Activated naive CD4-positive, alpha-beta T cell treated with anti-CD3 and anti-CD28 coated beads for 36 hours (primary cell): ENCODE measurements around the gene MYRFL. TPM values are rescaled to one million over a fixed set of nuclear protein-coding genes. Genes with fewer than 3 reads are reported as not detected.

ENCODE experiments used
- CTCF ChIA-PET: fragments of 350-600 bp; sonication (Branson Sonifier 250); formaldehyde crosslinking; loops from one replicate; lab custom pipeline; 2021; ENCODE audit warnings: antibody characterized with exemption; lab: Charles Lee
- DNase-seq: peaks from one replicate; pipeline ENCODE4 v3.0.0-alpha.2; 2020
- H3K27ac Mint-ChIP-seq: one replicate; pipeline ENCODE4 v1.8.0; 2021; ENCODE audit warnings: mild to moderate bottlenecking, mixed read lengths
- H3K27me3 Mint-ChIP-seq: one replicate; pipeline ENCODE4 v1.8.0; 2021; ENCODE audit warnings: low read depth, mixed read lengths
- H3K36me3 Mint-ChIP-seq: one replicate; pipeline ENCODE4 v1.8.0; 2021; ENCODE audit warnings: low read depth, mixed read lengths
- H3K4me1 Mint-ChIP-seq: one replicate; pipeline ENCODE4 v1.8.0; 2021; ENCODE audit warnings: low read depth, mixed read lengths
- H3K4me3 Mint-ChIP-seq: one replicate; pipeline ENCODE4 v1.8.0; 2021; ENCODE audit warnings: mild to moderate bottlenecking, moderate library complexity, mixed read lengths
- H3K9me3 Mint-ChIP-seq: one replicate; pipeline ENCODE4 v1.8.0; 2021; ENCODE audit warnings: mixed read lengths
- intact Hi-C: fragments of 100-400 bp; cut with micrococcal nuclease; formaldehyde crosslinking; loops from one replicate; pipeline ENCODE4 v1.15.1; 2023
- total RNA-seq, 2 experiments: library from RNA; stranded (reverse); gene quantifications; one replicate each; pipeline ENCODE4 v1.2.3, GENCODE V29; 2021

Gene MYRFL
- total RNA-seq, 2 experiments from 2014 or later, result not detected

GRCh38 chr12:69884386-69884785, 59.4 kb downstream of the MYRFL start:
- no peaks in the 10 kb centered on the region for H3K9me3 Mint-ChIP-seq

GRCh38 chr12:69885658-69886057, 60.6 kb downstream of the MYRFL start:
- no peaks in the 10 kb centered on the region for H3K27me3 Mint-ChIP-seq
- intact Hi-C loops, result no loop called here
- no peaks in the 10 kb centered on the region for H3K36me3 Mint-ChIP-seq

More at GRCh38 chr12:69884386-69884785, 59.4 kb downstream of the MYRFL start:
- Mint-ChIP-seq H3K4me1 (no peaks in the 10 kb centered on the region), H3K36me3 (no peaks in the 10 kb centered on the region), H3K27ac (no peak overlapping the region), H3K4me3 (no peak overlapping the region), H3K27me3 (peaks cover 2% of the 10 kb centered on the region)
- DNase-seq, result no peak
- CTCF ChIA-PET, result interaction anchor here (0.5 to 3.5 kb wide), 4 partner anchors 10 to 695 kb away, joined by 3 to 19 read pairs (median 3); no protein-coding TSS in a partner anchor
- intact Hi-C loops, result no loop called here

GRCh38 chr12:69886109-69886508, 61.1 kb downstream of the MYRFL start:
- no peaks in the 10 kb centered on the region for H3K4me1 Mint-ChIP-seq
- no peaks in the 10 kb centered on the region for H3K9me3 Mint-ChIP-seq
- H3K36me3 Mint-ChIP-seq, result no peaks in the 10 kb centered on the region
- intact Hi-C loops, result no loop called here
- DNase-seq, result no peak
- H3K4me3 Mint-ChIP-seq, result no peak overlapping the region
- H3K27ac Mint-ChIP-seq, result no peak overlapping the region
- CTCF ChIA-PET, result interaction anchor here (0.6 to 3.5 kb wide), 3 partner anchors 15 to 705 kb away, joined by 3 to 19 read pairs (median 9); no protein-coding TSS in a partner anchor
- H3K27me3 Mint-ChIP-seq, result no peaks in the 10 kb centered on the region

More at GRCh38 chr12:69885658-69886057, 60.6 kb downstream of the MYRFL start:
- Mint-ChIP-seq H3K9me3 (no peaks in the 10 kb centered on the region), H3K4me3 (no peak overlapping the region), H3K27ac (no peak overlapping the region), H3K4me1 (no peaks in the 10 kb centered on the region)
- DNase-seq, result no peak
- CTCF ChIA-PET, result interaction anchor here (0.6 to 3.5 kb wide), 3 partner anchors 16 to 705 kb away, joined by 3 to 19 read pairs (median 9); no protein-coding TSS in a partner anchor

- CTCF ChIA-PET, result interaction anchor here (1.1 to 3.5 kb wide), 2 partner anchors 15 to 690 kb away, joined by 3 to 19 read pairs; no protein-coding TSS in a partner anchor
- no peaks in the 10 kb centered on the region for H3K9me3 Mint-ChIP-seq
- no peaks in the 10 kb centered on the region for H3K4me1 Mint-ChIP-seq
- H3K4me3 Mint-ChIP-seq, result no peak overlapping the region
- no peak overlapping the region for H3K27ac Mint-ChIP-seq
- no peaks in the 10 kb centered on the region for H3K36me3 Mint-ChIP-seq
- H3K27me3 Mint-ChIP-seq, result no peaks in the 10 kb centered on the region
- intact Hi-C loops, result no loop called here
- DNase-seq, result no peak
Observed at GRCh38 chr12:69886715-69887114, 61.7 kb downstream of the MYRFL start.

- intact Hi-C loops, result no loop called here
- no peak for DNase-seq
- no peak overlapping the region for H3K27ac Mint-ChIP-seq
- CTCF ChIA-PET, result interaction anchor here (0.7 kb wide), 1 partner anchor 9 kb away, joined by 3 read pairs; no protein-coding TSS in a partner anchor
- H3K27me3 Mint-ChIP-seq, result no peaks in the 10 kb centered on the region
- no peaks in the 10 kb centered on the region for H3K4me1 Mint-ChIP-seq
- H3K36me3 Mint-ChIP-seq, result no peaks in the 10 kb centered on the region
- no peaks in the 10 kb centered on the region for H3K9me3 Mint-ChIP-seq
- no peak overlapping the region for H3K4me3 Mint-ChIP-seq
Observed at GRCh38 chr12:69888901-69889300, 63.9 kb downstream of the MYRFL start.

- no peaks in the 10 kb centered on the region for H3K9me3 Mint-ChIP-seq
- CTCF ChIA-PET, result interaction anchor here (0.8 to 5.2 kb wide), 3 partner anchors 9 to 16 kb away, joined by 3 to 27 read pairs (median 3); no protein-coding TSS in a partner anchor
- no peaks in the 10 kb centered on the region for H3K27me3 Mint-ChIP-seq
- no peaks in the 10 kb centered on the region for H3K4me1 Mint-ChIP-seq
- H3K36me3 Mint-ChIP-seq, result no peaks in the 10 kb centered on the region
- no peak overlapping the region for H3K27ac Mint-ChIP-seq
- no peak overlapping the region for H3K4me3 Mint-ChIP-seq
- intact Hi-C loops, result no loop called here
- DNase-seq, result no peak
Observed at GRCh38 chr12:69894800-69895383, 69.9 kb downstream of the MYRFL start.

- no peak overlapping the region for H3K4me3 Mint-ChIP-seq
- CTCF ChIA-PET, result interaction anchor here (1.3 to 2.0 kb wide), 2 partner anchors 18 to 680 kb away, joined by 5 to 7 read pairs; no protein-coding TSS in a partner anchor
Observed at GRCh38 chr12:69896653-69897381, 71.8 kb downstream of the MYRFL start.

GRCh38 chr12:69897744-69898143, 72.7 kb downstream of the MYRFL start:
- H3K27ac Mint-ChIP-seq, result no peak overlapping the region
- H3K4me3 Mint-ChIP-seq, result no peak overlapping the region
- no peaks in the 10 kb centered on the region for H3K36me3 Mint-ChIP-seq
- CTCF ChIA-PET, result interaction anchor here (2.0 kb wide), 1 partner anchor 18 kb away, joined by 7 read pairs; no protein-coding TSS in a partner anchor
- H3K9me3 Mint-ChIP-seq, result no peaks in the 10 kb centered on the region
- no peaks in the 10 kb centered on the region for H3K27me3 Mint-ChIP-seq
- H3K4me1 Mint-ChIP-seq, result no peaks in the 10 kb centered on the region
- intact Hi-C loops, result no loop called here
- no peak for DNase-seq

More at GRCh38 chr12:69896653-69897381, 71.8 kb downstream of the MYRFL start:
- no peaks in the 10 kb centered on the region for H3K4me1 Mint-ChIP-seq
- intact Hi-C loops, result no loop called here
- no peaks in the 10 kb centered on the region for H3K36me3 Mint-ChIP-seq
- H3K9me3 Mint-ChIP-seq, result no peaks in the 10 kb centered on the region
- DNase-seq, result no peak
- H3K27ac Mint-ChIP-seq, result no peak overlapping the region
- H3K27me3 Mint-ChIP-seq, result no peaks in the 10 kb centered on the region

GRCh38 chr12:69898236-69898635, 73.2 kb downstream of the MYRFL start:
- no peak overlapping the region for H3K27ac Mint-ChIP-seq
- no peaks in the 10 kb centered on the region for H3K27me3 Mint-ChIP-seq
- H3K4me1 Mint-ChIP-seq, result no peaks in the 10 kb centered on the region

GRCh38 chr12:69900720-69901131, 75.7 kb downstream of the MYRFL start:
- Mint-ChIP-seq H3K9me3 (no peaks in the 10 kb centered on the region), H3K4me3 (no peak overlapping the region), H3K4me1 (no peaks in the 10 kb centered on the region), H3K27ac (no peak overlapping the region), H3K27me3 (no peaks in the 10 kb centered on the region), H3K36me3 (no peaks in the 10 kb centered on the region)
- peak; percentile 81 for DNase-seq
- CTCF ChIA-PET, result interaction anchor here (0.5 to 4.1 kb wide), 30 partner anchors 8 to 828 kb away, joined by 3 to 23 read pairs (median 4); no protein-coding TSS in a partner anchor
- intact Hi-C loops, result loop anchor here (1.0 to 2.0 kb wide), 3 partner anchors 677 to 830 kb away; no protein-coding TSS in a partner anchor

More at GRCh38 chr12:69898236-69898635, 73.2 kb downstream of the MYRFL start:
- CTCF ChIA-PET, result interaction anchor here (0.6 to 3.8 kb wide), 4 partner anchors 19 to 679 kb away, joined by 3 to 23 read pairs (median 10); no protein-coding TSS in a partner anchor
- H3K4me3 Mint-ChIP-seq, result no peak overlapping the region
- no peak for DNase-seq
- H3K9me3 Mint-ChIP-seq, result no peaks in the 10 kb centered on the region
- intact Hi-C loops, result no loop called here
- H3K36me3 Mint-ChIP-seq, result no peaks in the 10 kb centered on the region

GRCh38 chr12:69901221-69901905, 76.3 kb downstream of the MYRFL start:
- no peaks in the 10 kb centered on the region for H3K9me3 Mint-ChIP-seq

More at GRCh38 chr12:69901221-69901905, 76.3 kb downstream of the MYRFL start:
- H3K27ac Mint-ChIP-seq, result no peak overlapping the region
- CTCF ChIA-PET, result interaction anchor here (0.6 to 4.1 kb wide), 25 partner anchors 7 to 1846 kb away, joined by 3 to 23 read pairs (median 4); no protein-coding TSS in a partner anchor
- DNase-seq, result no peak
- H3K36me3 Mint-ChIP-seq, result no peaks in the 10 kb centered on the region
- no peaks in the 10 kb centered on the region for H3K4me1 Mint-ChIP-seq
- no peak overlapping the region for H3K4me3 Mint-ChIP-seq
- H3K27me3 Mint-ChIP-seq, result no peaks in the 10 kb centered on the region
- intact Hi-C loops, result loop anchor here (2.0 kb wide), 1 partner anchor 829 kb away; no protein-coding TSS in a partner anchor
